Stimulated activated CD4-positive, alpha-beta T cell treated with anti-CD3 and anti-CD28 coated beads, Interleukin-15, amount 100 ng/mL, for 1 hour (primary cell): ENCODE measurements around the gene SH3BGR.
"Not testable (repeated sequence)": the region's sequence is repeated elsewhere in the genome, so short reads cannot be mapped to it uniquely, and the experiment has no call there.

Source experiments
- DNase-seq, 2 donors: peaks; one replicate each; pipeline ENCODE4 v3.0.0-alpha.2; 2020; ENCODE audit warnings: low read depth in 1 of 2, low spot score in 1 of 2

SH3BGR gene

DNA sequence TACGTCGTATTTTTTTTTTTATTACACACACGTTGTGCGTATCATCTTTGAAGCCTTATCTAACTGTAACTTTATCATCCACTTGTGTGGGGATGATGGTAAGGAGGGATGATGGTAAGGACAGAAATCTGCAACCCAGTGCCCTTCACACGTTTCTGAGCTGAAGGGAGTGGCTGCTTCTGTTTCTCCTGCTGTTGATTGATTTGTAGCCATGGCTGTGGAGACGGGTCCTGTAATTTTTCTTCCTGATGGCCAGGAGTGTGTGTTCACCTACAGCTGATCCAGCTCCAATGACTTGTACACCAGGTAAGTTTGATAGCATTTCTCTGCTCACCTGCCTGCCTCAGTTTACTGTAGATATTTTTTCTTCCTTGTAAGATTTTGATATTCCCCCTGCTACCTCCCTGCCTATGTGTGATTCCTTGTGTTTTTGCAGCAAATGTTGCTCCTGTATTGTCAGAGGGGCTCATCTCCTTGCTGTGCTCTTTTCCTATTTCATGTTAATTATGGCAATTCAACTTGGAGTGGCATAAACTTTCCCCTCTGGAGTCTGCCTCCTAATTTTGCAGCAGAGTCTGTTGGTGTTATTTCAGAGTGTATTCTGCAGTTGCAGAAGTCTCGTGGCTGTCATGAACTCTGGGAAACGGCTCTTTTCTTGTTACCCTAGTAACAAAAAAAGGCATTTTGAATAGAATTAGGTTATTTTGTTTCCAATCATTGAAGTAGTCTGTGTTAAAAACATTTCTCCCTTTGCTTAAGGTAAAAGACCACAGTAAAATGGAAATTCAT, 64.1 kb downstream of the SH3BGR start:
- DNase-seq: no peak

DNA sequence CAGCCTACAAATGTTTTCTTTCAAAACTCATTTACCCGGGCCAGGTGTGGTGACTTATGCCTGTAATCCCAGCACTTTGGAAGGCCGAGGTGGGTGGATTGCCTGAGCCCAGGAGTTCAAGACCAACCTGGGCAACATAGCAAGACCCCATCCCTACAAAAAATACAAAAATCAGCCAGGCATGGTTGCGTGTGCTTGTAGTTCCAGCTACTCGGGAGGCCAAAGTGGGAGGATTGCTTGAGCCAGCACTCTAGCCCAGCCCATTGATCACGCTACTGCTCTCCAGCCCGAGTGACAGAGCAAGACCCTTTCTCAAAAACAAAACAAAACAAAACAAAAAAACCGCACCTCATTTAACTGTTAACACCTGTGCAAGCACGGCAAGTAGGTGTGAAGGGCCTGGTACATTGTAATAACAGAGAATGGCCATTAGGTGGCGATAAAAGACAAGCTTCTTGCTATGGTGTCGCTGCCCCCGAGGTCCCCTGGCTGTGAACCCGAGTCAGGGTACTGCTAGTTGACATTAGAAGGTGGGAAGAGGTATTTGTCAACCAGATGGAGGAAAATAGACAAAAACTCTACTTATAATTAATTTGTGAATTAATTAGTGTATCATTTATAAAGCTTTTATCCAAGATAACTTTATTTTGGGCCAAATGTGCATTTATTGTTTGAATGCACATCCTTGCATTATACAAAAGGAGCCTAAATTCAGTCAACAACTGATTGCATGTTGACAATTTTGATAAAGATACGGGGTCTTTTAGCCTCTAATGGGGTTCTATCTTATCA, 66.5 kb downstream of the SH3BGR start:
- peak in 1 of 2 donors; percentile 10 for DNase-seq

DNA sequence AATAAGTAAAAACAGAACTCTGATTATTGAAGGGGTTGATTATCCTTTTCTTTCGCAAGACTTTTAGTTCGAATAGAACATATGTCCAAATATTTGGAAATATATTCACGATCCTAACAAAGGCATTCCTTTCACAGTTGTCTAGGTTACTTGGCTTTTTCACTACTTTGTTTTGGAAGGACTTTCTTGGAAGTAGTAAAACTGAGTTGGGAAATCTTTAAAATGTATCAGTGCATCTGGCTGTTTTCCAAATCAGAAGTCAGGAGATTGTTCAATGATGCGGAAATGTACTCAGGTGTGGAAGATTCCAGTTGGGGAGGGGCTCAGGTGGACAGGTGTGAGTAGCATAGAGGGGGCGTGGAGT, 67.1 kb downstream of the SH3BGR start:
- no peak for DNase-seq

DNA sequence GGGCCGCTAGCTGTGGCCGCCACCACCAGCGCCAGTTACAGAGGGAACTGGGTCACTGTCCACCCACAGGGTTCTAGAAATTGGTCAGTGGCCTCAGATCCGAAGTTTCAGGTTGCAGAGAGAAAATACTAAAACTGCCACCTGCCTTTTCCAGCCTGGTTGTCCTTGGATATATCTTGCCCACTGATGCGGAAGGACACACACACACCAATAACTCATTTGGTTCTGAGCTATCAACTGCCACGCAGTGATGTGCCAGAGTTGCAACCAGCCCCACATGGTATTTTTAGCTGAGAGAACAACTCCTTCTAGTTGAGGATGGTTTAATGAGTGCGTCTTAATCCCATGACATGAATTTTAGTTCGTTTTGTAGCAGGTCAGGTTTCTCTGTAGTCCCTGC, 68.1 kb downstream of the SH3BGR start:
- no peak for DNase-seq

DNA sequence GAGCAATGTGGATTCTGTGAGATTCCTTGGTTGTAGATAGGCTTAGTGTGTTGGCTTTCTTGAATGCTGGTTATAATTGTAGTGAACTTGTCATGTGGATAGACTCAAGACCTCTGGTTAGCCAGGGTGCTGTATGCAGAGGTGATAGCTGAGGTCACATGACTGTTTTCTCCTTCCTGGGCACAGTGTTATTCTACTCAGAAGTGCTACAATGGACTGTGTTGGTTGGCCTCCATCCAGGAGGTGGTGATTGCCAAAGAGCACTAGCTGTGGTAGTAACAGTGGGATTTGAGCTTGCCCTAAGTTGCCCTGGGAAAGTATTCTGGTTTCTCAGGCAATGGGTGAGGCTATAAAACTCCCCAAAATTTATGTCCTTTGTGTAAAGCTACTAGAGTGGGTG, 71.6 kb downstream of the SH3BGR start:
- no peak for DNase-seq

DNA sequence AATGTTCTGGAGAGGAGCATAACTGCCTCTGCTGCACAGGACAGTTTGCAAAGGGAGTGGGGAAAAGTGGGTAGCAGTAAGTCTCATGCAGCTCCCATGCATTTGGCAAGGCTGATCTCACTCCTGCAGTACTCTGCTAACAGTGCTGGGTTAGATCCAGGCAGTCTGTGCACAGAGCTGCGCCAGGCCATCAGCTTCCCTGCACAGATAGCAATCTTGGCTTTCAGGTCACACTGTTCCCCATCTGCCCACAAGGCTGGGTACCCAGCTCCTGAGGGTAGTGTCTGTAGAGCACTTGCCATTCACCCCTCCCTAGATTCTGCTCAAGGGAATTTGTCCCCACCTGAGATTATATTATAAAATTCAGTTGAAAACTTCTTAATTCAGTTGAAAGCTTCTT, 72.1 kb downstream of the SH3BGR start:
- DNase-seq: no peak

DNA sequence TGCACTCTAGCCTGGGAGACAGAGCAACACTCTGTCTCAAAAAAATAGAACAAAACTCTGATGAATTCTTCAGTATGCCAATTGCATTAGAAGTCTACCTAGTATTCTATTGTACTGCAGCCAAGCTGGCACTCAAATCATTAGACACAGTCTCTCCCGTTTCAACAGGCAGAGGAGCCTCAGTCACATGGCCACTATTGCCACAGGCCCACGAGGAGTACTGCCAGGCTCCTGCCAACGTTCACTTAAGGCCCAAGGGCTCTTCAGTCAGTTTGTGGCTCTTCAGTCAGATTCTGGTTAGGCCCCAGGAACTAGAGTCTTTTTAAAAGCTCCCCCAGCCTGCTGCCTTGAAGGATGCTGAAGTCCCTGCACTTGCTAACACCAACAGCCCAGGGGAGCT, 73.4 kb downstream of the SH3BGR start:
- no peak for DNase-seq

DNA sequence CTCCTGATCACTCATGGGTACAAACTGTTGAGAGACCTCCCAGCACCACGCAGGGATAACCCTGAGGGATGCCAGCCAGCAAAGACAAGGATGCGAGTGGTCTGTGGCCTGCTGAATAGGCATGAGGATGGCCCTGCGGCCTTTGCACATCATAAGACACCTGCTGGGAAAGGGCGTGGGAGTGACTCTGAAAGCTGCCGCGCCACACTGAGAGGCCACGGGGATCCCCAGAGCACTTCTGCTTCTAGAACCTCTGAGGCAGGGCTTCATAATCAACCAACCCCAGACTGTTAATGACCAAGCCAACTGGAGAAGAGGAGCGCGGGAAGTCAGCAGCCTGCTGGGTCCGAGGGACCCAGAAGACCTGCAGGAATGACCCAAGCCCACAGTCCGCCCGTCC, 73.8 kb downstream of the SH3BGR start:
- DNase-seq: no peak

DNA sequence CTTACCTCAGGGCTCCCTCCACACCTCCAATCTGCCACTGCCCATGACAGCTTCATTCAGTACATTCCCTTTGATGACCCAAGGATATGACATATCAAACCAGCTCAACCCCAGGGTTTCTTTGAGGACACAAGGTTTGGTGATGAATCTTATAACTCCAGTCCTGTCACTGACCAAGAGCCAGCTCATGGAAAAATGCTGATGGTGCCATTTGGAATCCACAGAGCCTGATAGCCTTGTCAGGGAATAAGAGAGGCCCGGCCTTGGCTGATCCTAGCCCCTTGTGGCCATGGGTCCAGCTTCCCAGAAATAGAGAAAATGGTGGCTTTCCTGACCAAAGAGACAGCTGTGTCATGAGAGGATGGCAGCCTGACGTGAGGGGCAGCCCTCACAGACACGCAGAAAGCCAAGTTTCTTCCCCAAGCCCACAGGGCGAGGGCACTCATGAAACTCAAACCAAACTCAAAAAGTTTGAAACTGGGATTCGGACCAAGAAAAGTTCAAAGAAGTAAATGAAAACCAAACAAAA, 75.4 kb downstream of the SH3BGR start:
- DNase-seq: no peak

DNA sequence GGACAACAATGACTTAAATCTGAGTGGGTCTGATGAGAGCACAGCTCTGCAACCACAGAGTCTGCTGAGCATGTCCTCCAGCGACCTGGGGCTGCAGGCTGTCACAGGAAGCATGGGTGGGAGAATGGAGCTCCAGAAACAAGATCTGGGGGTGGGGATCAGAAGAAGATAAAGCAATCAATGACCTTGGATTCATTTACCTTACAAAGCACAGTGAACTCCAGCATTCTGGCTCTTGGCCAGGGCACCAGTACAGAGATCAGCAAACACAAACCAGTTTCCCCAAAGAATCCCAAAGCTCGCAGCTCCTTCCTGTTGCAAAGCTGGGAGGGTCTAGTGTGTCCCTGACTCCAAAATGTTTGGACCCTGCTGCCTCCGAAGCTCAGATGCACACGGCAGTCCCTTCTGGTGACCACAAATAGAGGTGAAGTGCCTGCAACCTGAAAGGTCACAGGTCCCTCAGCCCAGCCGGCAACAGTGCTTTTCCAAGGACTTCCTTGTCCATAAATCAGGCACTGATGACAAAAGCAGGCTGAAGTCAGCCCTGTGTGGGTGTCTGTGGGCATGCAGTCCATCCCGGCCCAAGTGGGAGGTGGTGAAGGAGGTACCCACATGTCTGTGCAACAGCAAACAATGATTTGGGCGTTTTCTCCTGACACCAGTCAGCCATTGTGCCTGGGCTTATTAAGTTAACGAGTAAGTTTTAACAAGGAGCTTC, 76.1 kb downstream of the SH3BGR start:
- no peak for DNase-seq

DNA sequence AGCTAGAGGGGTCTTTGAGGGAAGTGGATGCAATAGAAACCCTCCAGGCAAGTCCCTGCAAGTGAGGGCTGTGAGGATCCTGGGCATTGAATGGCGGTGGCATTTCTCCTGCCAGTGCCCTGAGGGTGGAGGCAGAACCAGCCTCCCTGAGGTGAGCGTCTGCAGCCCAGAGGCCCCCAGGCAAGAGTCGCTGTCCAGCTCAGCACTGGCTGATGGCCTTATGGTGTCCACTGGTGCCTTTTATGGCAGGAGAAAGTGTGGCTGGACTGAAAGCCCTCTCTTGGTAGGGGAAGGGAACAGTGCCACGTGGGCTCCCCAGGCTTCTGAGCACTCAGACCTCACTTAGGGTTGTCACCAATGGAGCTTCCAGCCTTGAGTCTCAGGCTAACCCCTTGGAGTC, 77.3 kb downstream of the SH3BGR start:
- no peak for DNase-seq

DNA sequence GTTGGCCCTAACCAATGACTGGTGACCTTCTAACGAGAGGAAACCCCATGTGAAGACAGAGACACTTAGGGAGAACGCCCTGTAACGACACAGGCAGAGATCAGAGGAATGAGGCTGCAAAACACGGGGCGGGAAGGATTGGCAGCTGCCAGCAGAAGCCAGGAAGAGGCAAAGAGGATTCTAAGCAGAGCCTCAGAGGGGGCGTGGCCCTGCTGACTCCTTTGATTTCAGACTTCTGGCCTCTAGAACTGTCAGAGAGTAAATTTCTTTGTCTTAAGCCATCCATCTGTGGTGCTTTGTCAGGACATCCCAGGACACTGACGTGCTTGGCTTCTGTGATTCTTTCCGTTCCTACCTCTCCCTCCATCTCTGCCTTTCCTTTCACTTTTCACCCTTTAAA, 79.3 kb downstream of the SH3BGR start:
- no peak for DNase-seq

DNA sequence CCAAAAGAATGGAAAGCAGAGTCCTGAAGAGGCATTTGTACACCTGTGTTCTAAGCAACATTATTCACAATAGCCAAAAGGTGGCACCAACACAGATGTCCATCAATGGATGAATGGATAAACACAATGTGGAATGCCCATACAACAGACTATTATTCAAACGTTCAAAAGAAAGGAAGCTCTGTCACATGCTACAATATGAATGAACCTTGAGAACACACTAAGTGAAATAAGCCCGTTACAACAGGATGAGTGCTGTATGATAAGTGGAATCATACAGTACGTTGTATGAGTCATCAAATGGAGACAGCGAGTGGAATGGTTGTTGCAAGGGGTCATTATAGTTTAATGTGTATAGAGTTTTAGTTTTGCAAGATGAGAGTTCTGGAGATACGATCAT, 80.1 kb downstream of the SH3BGR start:
- DNase-seq: no peak

DNA sequence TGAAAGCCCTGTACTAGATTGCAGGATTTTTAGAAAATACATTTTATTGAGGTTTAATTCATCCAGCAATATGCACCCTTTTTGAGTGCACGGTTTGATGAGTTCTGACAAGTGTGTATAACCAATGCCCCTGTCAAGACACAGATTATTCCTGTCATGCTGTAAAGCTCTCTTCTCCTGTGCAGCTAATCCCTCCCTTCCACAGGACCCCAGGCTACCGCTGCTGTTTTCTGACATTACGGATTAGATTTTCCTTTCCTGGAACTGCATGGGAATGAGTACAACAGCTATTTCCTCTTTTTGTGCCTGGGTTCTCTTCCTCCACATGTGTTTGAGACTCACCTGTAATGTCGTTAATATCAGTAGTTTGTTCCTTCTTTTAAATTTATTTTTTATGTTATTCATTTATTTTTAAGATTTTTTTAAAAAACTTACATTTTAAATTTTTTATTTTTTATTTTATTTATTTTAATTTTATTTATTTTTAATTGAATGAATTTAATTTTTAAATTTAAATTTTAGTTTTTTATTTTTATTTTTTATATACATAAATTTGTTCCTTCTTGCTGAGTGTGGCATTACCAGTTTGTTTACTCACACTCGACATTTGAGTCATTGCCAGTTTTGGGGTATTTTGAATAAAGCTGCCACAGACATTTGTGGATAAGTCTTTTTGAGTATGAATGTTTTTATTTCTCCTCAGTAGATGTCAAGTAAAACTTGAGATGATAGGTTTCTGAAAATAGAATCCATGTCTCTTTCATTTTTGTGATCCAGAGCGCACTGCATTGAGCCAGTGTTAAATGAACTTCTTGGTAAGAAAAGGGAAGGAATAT, 82.0 kb downstream of the SH3BGR start:
- no peak for DNase-seq

DNA sequence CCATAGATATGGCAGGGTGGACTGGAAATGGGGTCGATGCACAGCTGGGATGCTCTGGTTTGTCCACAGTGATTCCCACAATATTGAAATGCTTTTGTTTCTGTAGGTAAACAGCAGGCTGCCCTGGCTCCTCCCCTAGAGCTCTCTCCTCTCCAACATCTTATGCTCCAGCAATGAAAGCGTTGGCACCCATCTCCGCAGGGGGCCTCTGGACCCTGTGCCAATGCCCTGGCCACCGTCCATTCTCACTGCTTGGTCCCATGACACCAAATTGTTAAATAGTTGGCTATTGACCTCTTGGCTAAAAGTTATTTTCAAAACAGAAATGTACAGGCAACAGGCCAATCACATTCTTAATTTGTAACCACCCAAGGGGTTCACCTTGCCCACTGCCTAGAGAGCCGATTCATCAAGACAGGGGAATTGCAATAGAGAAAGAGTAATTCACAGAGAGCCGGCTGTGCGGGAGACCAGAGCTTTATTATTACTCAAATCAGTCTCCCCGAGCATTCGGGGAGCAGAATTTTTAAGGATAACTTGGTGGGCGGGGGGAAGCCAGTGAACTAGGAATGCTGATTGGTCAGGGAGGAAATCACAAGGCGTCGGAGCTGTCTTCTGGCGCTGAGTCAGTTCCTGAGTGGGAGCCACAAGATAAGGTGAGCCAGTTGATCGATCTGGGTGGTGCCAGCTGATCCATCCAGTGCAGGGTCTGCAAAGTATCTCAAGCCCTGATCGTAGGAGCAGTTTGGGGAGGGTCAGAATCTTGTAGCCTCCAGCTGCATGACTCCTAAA, 84.1 kb downstream of the SH3BGR start:
- no peak for DNase-seq

DNA sequence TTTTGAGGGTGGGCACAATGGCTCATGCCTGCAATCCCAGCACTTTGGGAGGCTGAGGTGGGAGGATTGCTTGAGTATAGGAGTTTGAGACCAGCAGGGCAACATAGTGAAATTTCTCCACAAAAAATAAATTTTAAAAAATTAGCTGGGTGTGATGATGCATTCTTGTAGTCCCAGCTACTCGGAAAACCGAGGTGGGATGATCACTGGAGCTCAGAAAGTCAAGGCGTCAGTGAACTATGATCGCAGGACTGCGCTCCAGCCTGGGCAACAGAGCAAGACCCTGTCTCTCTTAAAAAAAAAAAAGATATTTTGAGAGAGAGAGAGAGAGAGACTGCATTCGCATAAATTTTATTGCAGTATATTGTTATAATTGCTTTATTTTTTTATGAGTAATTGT, 85.1 kb downstream of the SH3BGR start:
- DNase-seq: no peak

DNA sequence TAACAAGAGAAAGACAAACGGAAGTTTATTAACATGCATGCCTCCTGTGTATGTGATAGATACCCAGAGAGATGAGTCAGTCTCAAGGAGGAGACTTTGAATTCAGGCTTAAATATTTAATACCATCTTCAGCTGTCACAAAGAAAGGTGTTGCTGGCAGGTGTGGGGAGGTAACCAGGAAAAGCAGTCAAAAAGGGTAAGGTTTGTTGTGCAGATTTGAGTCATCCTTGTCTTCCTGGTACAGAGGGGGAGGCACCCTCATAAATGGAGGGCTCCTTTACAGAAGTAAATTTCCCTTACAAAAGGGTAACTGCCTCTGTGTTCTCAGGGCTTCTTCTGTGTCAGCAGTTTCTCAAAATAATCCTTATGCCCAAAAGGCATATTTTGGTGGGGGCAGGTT, 85.8 kb downstream of the SH3BGR start:
- no peak for DNase-seq

DNA sequence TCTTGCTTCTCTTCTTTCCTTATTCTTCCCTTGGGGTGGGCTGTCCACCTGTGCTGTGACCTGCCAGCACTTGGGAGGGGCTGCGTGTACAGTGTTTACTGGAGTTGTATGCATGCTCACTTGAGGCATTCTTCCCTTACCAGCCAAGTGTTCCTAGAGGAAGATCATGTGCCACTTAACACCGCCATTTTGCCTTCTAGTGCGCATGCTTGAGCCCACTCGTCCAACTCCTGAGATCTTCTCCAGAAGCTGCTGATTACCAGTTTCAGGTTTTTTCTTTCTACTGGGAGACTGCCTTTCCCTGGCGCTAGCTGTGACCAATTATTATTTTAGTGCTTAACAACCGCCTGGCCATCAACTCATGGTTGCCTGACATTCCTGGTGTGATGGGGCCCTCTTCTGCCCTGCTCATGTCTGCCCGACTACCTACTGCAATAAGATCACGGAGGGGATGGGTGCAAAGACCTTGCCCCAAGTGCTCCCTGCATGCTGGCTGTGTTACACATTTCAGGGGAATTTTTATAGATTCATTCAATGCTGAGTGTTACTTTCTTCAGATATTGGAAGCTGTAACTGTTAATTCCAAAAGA, 86.8 kb downstream of the SH3BGR start:
- no peak for DNase-seq

DNA sequence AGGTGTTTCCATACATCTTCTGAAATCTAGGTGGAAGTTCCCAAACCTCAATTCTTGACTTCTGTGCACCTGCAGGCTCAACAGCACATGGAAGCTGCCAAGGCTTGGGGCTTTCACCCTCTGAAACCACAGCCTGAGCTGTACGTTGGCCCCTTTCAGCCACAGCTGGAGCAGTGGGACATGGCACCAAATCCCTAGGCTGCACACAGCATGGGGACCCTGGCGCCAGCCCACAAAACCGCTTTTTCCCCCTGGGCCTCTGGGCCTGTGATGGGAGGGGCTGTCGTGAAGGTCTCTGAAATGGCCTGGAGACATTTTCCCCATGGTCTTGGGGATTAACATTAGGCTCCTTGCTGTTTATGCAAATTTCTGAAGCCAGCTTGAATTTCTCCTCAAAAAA, 88.6 kb downstream of the SH3BGR start:
- DNase-seq: not testable (repeated sequence)

DNA sequence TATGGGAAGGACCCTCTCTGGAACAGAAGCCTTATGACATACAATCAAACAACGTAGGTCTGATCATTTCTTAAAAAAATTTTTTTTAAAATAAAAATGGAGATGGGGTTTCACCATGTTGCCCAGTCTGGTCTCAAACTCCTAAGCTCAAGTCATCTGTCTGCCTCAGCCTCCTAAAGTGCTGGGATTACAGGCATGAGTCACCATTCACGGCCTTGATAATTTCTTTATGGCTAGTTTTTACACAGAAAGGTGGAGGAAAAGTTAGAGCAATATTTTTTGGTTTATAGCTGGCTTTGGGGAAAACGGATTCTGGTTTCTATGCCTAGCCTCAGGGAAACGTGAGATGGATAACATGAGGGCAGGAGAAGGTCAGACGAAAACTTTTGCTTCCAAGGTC, 91.0 kb downstream of the SH3BGR start:
- DNase-seq: no peak
